Measurements from ENCODE around the gene NSG1. TPM values are rescaled to one million over a fixed set of nuclear protein-coding genes. Genes with fewer than 3 reads are reported as not detected.

NSG1 gene
- total and polyA plus RNA-seq, 2 donors (not counting 3 experiments of a cell fraction or from before 2014, with no cell fraction given), result 2.0 to 2.9 TPM

- no peak for DNase-seq (ENCODE audit: low read depth, low spot score)
- Histone ChIP-seq H3K4me3 (replicated peaks in 1 of 3; ENCODE audit: insufficient read depth in 1 of 3, low read depth in 1 of 3, low read length in 3 of 3) (no peak overlapping the region), H3K9ac (replicated peaks; ENCODE audit: extremely low read depth, insufficient read depth, low read length) (no peak overlapping the region), H3K27me3 (ENCODE audit: control insufficient read depth in 2 of 2, insufficient read depth in 2 of 2, low read length in 2 of 2) (no peaks in the 10 kb centered on the region), H4K20me1 (replicated peaks; ENCODE audit: control insufficient read depth, extremely low read depth, insufficient read depth, low read length) (no peaks in the 10 kb centered on the region), H3K79me2 (ENCODE audit: control insufficient read depth, insufficient read depth, low read length) (no peaks in the 10 kb centered on the region), H3K36me3 (ENCODE audit: control insufficient read depth in 2 of 2, extremely low read depth in 1 of 2, insufficient read depth in 2 of 2, low read length in 2 of 2) (peaks cover 0 to 10% of the 10 kb centered on the region in 2 experiments), H3K4me2 (ENCODE audit: insufficient read depth, low read length) (no peak overlapping the region), H2AFZ (ENCODE audit: low read depth, low read length) (no peak overlapping the region), H3K9me1 (replicated peaks; ENCODE audit: control insufficient read depth, extremely low read depth, insufficient read depth, low read length) (no peaks in the 10 kb centered on the region), H3K9me3 (replicated peaks; ENCODE audit: control insufficient read depth, insufficient read depth, low read length) (no peaks in the 10 kb centered on the region), H3K27ac (ENCODE audit: insufficient read depth, low read depth, low read length) (no peak overlapping the region), H3K4me1 (ENCODE audit: control insufficient read depth, extremely low read depth, insufficient read depth, low read length) (no peaks in the 10 kb centered on the region)
- CTCF ChIA-PET, result no interaction called here
- dilution Hi-C loops (cut with MboI; ENCODE audit: extremely low pct_ligation_motif_present, low sequenced_read_pairs) (no loop called here), intact Hi-C loops (cut with micrococcal nuclease) (no loop called here)
- FAIRE-seq, result no peak
- TF ChIP-seq JUN (IDR thresholded peaks at IDR 0.05; ENCODE audit: borderline replicate concordance, insufficient read depth, insufficient read length, low read depth) (no peak), POLR2A (IDR thresholded peaks at IDR 0.05; ENCODE audit: low read depth, low read length) (no peak), FOS (IDR thresholded peaks at IDR 0.05; ENCODE audit: borderline replicate concordance, insufficient read depth, low read length) (no peak), GATA2 (IDR thresholded peaks at IDR 0.05; ENCODE audit: insufficient read depth, insufficient read length, low read depth, low read length) (no peak), MYC (IDR thresholded peaks at IDR 0.05; ENCODE audit: low read depth, low read length) (no peak)
- no TSS peak for BruUV-seq (replicated peaks)
- POLR2A ChIA-PET, result no interaction called here
Observed at GRCh38 chr4:4415107-4415805, 28.4 kb downstream of the NSG1 start.

GRCh38 chr4:4415806-4416805, 29.2 kb downstream of the NSG1 start:
- Histone ChIP-seq H3K27ac (ENCODE audit: insufficient read depth, low read depth, low read length) (no peak overlapping the region), H3K4me2 (ENCODE audit: insufficient read depth, low read length) (no peak overlapping the region), H4K20me1 (replicated peaks; ENCODE audit: control insufficient read depth, extremely low read depth, insufficient read depth, low read length) (no peaks in the 10 kb centered on the region), H3K9me1 (replicated peaks; ENCODE audit: control insufficient read depth, extremely low read depth, insufficient read depth, low read length) (no peaks in the 10 kb centered on the region), H2AFZ (ENCODE audit: low read depth, low read length) (no peak overlapping the region), H3K27me3 (ENCODE audit: control insufficient read depth in 2 of 2, insufficient read depth in 2 of 2, low read length in 2 of 2) (no peaks in the 10 kb centered on the region), H3K4me3 (replicated peaks in 1 of 3; ENCODE audit: insufficient read depth in 1 of 3, low read depth in 1 of 3, low read length in 3 of 3) (no peak overlapping the region), H3K9me3 (replicated peaks; ENCODE audit: control insufficient read depth, insufficient read depth, low read length) (no peaks in the 10 kb centered on the region), H3K4me1 (ENCODE audit: control insufficient read depth, extremely low read depth, insufficient read depth, low read length) (no peaks in the 10 kb centered on the region), H3K9ac (replicated peaks; ENCODE audit: extremely low read depth, insufficient read depth, low read length) (no peak overlapping the region), H3K36me3 (ENCODE audit: control insufficient read depth in 2 of 2, extremely low read depth in 1 of 2, insufficient read depth in 2 of 2, low read length in 2 of 2) (peaks cover 0 to 13% of the 10 kb centered on the region in 2 experiments), H3K79me2 (ENCODE audit: control insufficient read depth, insufficient read depth, low read length) (no peaks in the 10 kb centered on the region)
- dilution Hi-C loops (cut with MboI; ENCODE audit: extremely low pct_ligation_motif_present, low sequenced_read_pairs), result no loop called here
- DNase-seq (ENCODE audit: low read depth, low spot score) (no peak), FAIRE-seq (no peak)
- TF ChIP-seq POLR2A (IDR thresholded peaks at IDR 0.05; ENCODE audit: low read depth, low read length) (no peak), CTCF (IDR thresholded peaks at IDR 0.05; ENCODE audit: extremely low read depth in 1 of 2, insufficient read depth in 1 of 2, low read depth in 1 of 2, low read length in 2 of 2) (no peak), JUN (IDR thresholded peaks at IDR 0.05; ENCODE audit: borderline replicate concordance, insufficient read depth, insufficient read length, low read depth) (no peak), POLR2AphosphoS5 (IDR thresholded peaks at IDR 0.05; ENCODE audit: insufficient read depth, low read depth, low read length) (no peak), FOS (IDR thresholded peaks at IDR 0.05; ENCODE audit: borderline replicate concordance, insufficient read depth, low read length) (no peak), MAX (IDR thresholded peaks at IDR 0.05; ENCODE audit: insufficient read depth, insufficient read length) (no peak), MYC (IDR thresholded peaks at IDR 0.05; ENCODE audit: low read depth, low read length) (no peak), GATA2 (IDR thresholded peaks at IDR 0.05; ENCODE audit: insufficient read depth, insufficient read length, low read depth, low read length) (no peak), EZH2 (IDR thresholded peaks at IDR 0.05; ENCODE audit: borderline replicate concordance, low read depth, low read length, severe bottlenecking) (no peak)
- intact Hi-C loops (cut with micrococcal nuclease), result no loop called here
- CTCF ChIA-PET, result no interaction called here
- POLR2A ChIA-PET, result no interaction called here
- no TSS peak for BruUV-seq (replicated peaks)

Measured in endothelial cell of umbilical vein (primary cell).